Upper lobe of left lung (tissue), 4 donors: Measurements from ENCODE around the gene CNPY1.

ENCODE experiments used
- CTCF ChIP-seq, 6 experiments: fragments of 450-650 bp in 4 of 6; fragments of 200-600 bp in 2 of 6; sonication (generic) in 2 of 6; IDR thresholded peaks; one replicate each; pipeline ENCODE4 v1.5.1; 2016 to 2019; ENCODE audit warnings: antibody characterized with exemption in 6 of 6
- POLR2A ChIP-seq, 4 donors: fragments of 450-650 bp; IDR thresholded peaks; one replicate each; pipeline ENCODE4 v1.5.1; 2016 to 2017; ENCODE audit warnings: antibody characterized with exemption in 4 of 4, mild to moderate bottlenecking in 2 of 4
- POLR2AphosphoS5 ChIP-seq, 2 donors: sonication (generic); formaldehyde crosslinking; IDR thresholded peaks; one replicate each; pipeline ENCODE4 v1.5.1; 2017; ENCODE audit warnings: antibody characterized with exemption in 2 of 2

- TF ChIP-seq CTCF (IDR thresholded peaks at IDR 0.05) = no peak
- no peak for TF ChIP-seq POLR2A (IDR thresholded peaks at IDR 0.05)
- TF ChIP-seq POLR2AphosphoS5 (IDR thresholded peaks at IDR 0.05) = no peak
Measured at GRCh38 chr7:155460926-155461613, 85.3 kb downstream of the CNPY1 start.
